ENCODE measurements around the gene GNAS.

DNA sequence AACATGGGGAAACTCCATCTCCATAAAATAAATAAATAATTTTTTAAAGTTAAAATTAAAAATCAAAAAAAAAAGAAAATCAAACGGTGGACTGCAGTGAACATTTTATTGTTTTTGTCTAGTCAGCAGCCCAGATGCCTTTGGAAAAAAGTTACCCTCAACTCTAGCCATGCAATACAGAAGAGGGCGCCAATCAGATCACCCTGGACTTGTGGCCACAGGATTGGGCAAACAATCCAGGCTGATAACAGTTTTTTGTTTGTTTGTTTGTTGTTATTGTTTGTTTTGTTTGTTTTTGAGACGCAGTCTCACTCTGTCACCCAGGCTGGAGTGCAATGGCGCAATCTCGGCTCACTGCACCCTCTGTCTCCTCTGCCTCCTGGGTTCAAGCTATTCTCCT lies 98.1 kb downstream of the GNAS start:
- TF ChIP-seq, protein P1, sequence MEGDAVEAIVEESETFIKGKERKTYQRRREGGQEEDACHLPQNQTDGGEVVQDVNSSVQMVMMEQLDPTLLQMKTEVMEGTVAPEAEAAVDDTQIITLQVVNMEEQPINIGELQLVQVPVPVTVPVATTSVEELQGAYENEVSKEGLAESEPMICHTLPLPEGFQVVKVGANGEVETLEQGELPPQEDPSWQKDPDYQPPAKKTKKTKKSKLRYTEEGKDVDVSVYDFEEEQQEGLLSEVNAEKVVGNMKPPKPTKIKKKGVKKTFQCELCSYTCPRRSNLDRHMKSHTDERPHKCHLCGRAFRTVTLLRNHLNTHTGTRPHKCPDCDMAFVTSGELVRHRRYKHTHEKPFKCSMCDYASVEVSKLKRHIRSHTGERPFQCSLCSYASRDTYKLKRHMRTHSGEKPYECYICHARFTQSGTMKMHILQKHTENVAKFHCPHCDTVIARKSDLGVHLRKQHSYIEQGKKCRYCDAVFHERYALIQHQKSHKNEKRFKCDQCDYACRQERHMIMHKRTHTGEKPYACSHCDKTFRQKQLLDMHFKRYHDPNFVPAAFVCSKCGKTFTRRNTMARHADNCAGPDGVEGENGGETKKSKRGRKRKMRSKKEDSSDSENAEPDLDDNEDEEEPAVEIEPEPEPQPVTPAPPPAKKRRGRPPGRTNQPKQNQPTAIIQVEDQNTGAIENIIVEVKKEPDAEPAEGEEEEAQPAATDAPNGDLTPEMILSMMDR (IDR thresholded peaks at IDR 0.05), result no peak
- no peak for TF ChIP-seq POLR2A (IDR thresholded peaks at IDR 0.05)

All from vagina (tissue), 2 donors.